Ectodermal cell (in vitro differentiated cells): ENCODE measurements around the gene MEN1.
"Not testable (repeated sequence)": the region's sequence is repeated elsewhere in the genome, so short reads cannot be mapped to it uniquely, and the experiment has no call there.

Experiments
- H3K27ac ChIP-seq: 2 replicates; pipeline ENCODE4 v1.7.0; 2013; ENCODE audit warnings: mild to moderate bottlenecking, low read depth, low read length; ENCODE audit not compliant: insufficient read depth, poor library complexity, severe bottlenecking
- H3K27me3 ChIP-seq: 2 replicates; pipeline ENCODE4 v1.7.0; 2013; ENCODE audit warnings: mild to moderate bottlenecking, low read length; ENCODE audit not compliant: insufficient read depth, control insufficient read depth, poor library complexity, severe bottlenecking
- H3K36me3 ChIP-seq: one replicate; pipeline ENCODE4 v1.7.0; 2013; ENCODE audit warnings: low read length; ENCODE audit not compliant: control insufficient read depth, insufficient read depth
- H3K4me1 ChIP-seq: one replicate; pipeline ENCODE4 v1.7.0; 2013; ENCODE audit warnings: low read length; ENCODE audit not compliant: control insufficient read depth, insufficient read depth
- H3K4me3 ChIP-seq: 2 replicates; pipeline ENCODE4 v1.7.0; 2013; ENCODE audit warnings: low read depth, low read length, control low read depth; ENCODE audit not compliant: insufficient read depth
- H3K9me3 ChIP-seq: 2 replicates; pipeline ENCODE4 v1.7.0; 2013; ENCODE audit warnings: mild to moderate bottlenecking, low read length, moderate library complexity; ENCODE audit not compliant: control insufficient read depth
- WGBS, 2 experiments: methylation state at CpG; one replicate each; pipeline ENCODE4 v1.1.7; 2013; ENCODE audit warnings: missing lambda C conversion rate in 2 of 2; 5-methylcytosine and 5-hydroxymethylcytosine counted together

The MEN1 gene

GRCh38 chr11:64831411-64831891 is 21.1 kb upstream of the MEN1 start:
- H3K36me3 ChIP-seq = no peaks in the 10 kb centered on the region
- no peaks in the 10 kb centered on the region for H3K27me3 ChIP-seq
- no peak overlapping the region for H3K4me3 ChIP-seq
- H3K27ac ChIP-seq = no peak overlapping the region
- no peaks in the 10 kb centered on the region for H3K9me3 ChIP-seq
- H3K4me1 ChIP-seq = no peaks in the 10 kb centered on the region
- 94% methylated on average over 24 of the region's 24 CpGs for WGBS, 2 experiments

GRCh38 chr11:64829536-64830251 is 19.3 kb upstream of the MEN1 start:
- Histone ChIP-seq H3K27me3 (no peaks in the 10 kb centered on the region), H3K27ac (no peak overlapping the region), H3K4me1 (no peaks in the 10 kb centered on the region), H3K4me3 (no peak overlapping the region), H3K36me3 (no peaks in the 10 kb centered on the region), H3K9me3 (no peaks in the 10 kb centered on the region)
- 95 to 96% methylated on average over 43 of the region's 43 CpGs for WGBS, 2 experiments

GRCh38 chr11:64827451-64827839 is 17.1 kb upstream of the MEN1 start:
- no peaks in the 10 kb centered on the region for H3K9me3 ChIP-seq
- no peak overlapping the region for H3K27ac ChIP-seq
- H3K36me3 ChIP-seq = no peaks in the 10 kb centered on the region
- no peaks in the 10 kb centered on the region for H3K27me3 ChIP-seq
- H3K4me3 ChIP-seq = no peak overlapping the region
- H3K4me1 ChIP-seq = no peaks in the 10 kb centered on the region
- 95% methylated on average over 22 of the region's 22 CpGs for WGBS, 2 experiments

GRCh38 chr11:64826578-64827450 is 16.5 kb upstream of the MEN1 start:
- H3K4me3 ChIP-seq = no peak overlapping the region
- no peaks in the 10 kb centered on the region for H3K9me3 ChIP-seq
- H3K36me3 ChIP-seq = no peaks in the 10 kb centered on the region
- 94% methylated on average over 52 of the region's 52 CpGs for WGBS, 2 experiments
- H3K27ac ChIP-seq = no peak overlapping the region
- no peaks in the 10 kb centered on the region for H3K4me1 ChIP-seq
- no peaks in the 10 kb centered on the region for H3K27me3 ChIP-seq

- no peak overlapping the region for H3K4me3 ChIP-seq
- H3K36me3 ChIP-seq = no peaks in the 10 kb centered on the region
- H3K27ac ChIP-seq = no peak overlapping the region
- H3K4me1 ChIP-seq = no peaks in the 10 kb centered on the region
- no peaks in the 10 kb centered on the region for H3K27me3 ChIP-seq
- no peaks in the 10 kb centered on the region for H3K9me3 ChIP-seq
- 87% methylated on average over 7 of the region's 7 CpGs for WGBS, 2 experiments
Observed at GRCh38 chr11:64826062-64826461, 15.7 kb upstream of the MEN1 start.

GRCh38 chr11:64823568-64824119 is 13.3 kb upstream of the MEN1 start:
- Histone ChIP-seq H3K36me3 (no peaks in the 10 kb centered on the region), H3K9me3 (no peaks in the 10 kb centered on the region), H3K4me3 (no peak overlapping the region), H3K27me3 (no peaks in the 10 kb centered on the region), H3K4me1 (no peaks in the 10 kb centered on the region), H3K27ac (no peak overlapping the region)
- 84 to 85% methylated on average over 11 of the region's 11 CpGs for WGBS, 2 experiments

GRCh38 chr11:64817476-64817875 is 7.1 kb upstream of the MEN1 start:
- H3K4me3 ChIP-seq = no peak overlapping the region
- 94% methylated on average over 3 of the region's 3 CpGs for WGBS, 2 experiments
- no peaks in the 10 kb centered on the region for H3K27me3 ChIP-seq
- no peaks in the 10 kb centered on the region for H3K4me1 ChIP-seq
- no peaks in the 10 kb centered on the region for H3K9me3 ChIP-seq
- H3K36me3 ChIP-seq = no peaks in the 10 kb centered on the region
- H3K27ac ChIP-seq = no peak overlapping the region

- 86 to 89% methylated on average over 5 of the region's 5 CpGs for whole genome bisulfite sequencing, 2 experiments
- H3K27ac ChIP-seq, H3K36me3 ChIP-seq, H3K27me3 ChIP-seq, H3K9me3 ChIP-seq, H3K4me1 ChIP-seq, H3K4me3 ChIP-seq: not testable (repeated sequence)
Observed at GRCh38 chr11:64815433-64815832, 5.1 kb upstream of the MEN1 start.

- Histone ChIP-seq H3K27ac (no peak overlapping the region), H3K9me3 (no peaks in the 10 kb centered on the region), H3K4me3 (no peak overlapping the region), H3K36me3 (no peaks in the 10 kb centered on the region), H3K27me3 (no peaks in the 10 kb centered on the region), H3K4me1 (no peaks in the 10 kb centered on the region)
- WGBS, 2 experiments = 87 to 89% methylated on average over 7 of the region's 7 CpGs
Observed at GRCh38 chr11:64814712-64815187, 4.4 kb upstream of the MEN1 start.

- Histone ChIP-seq H3K4me3 (no peak overlapping the region), H3K36me3 (no peaks in the 10 kb centered on the region), H3K9me3 (no peaks in the 10 kb centered on the region), H3K4me1 (peaks cover 7% of the 10 kb centered on the region), H3K27me3 (no peaks in the 10 kb centered on the region), H3K27ac (no peak overlapping the region)
- 91 to 94% methylated on average over 5 of the region's 5 CpGs for WGBS, 2 experiments
Observed at GRCh38 chr11:64813826-64814225, 3.5 kb upstream of the MEN1 start.
